ENCODE data around the gene REV1.
"Not testable (repeated sequence)": the region's sequence is repeated elsewhere in the genome, so short reads cannot be mapped to it uniquely, and the experiment has no call there.

The REV1 gene

GRCh38 chr2:99489761-99490622 lies at the start of gene REV1:
REV1 (minus strand) TSS chr2:99490017; CDS start chr2:99464975, 25,042 bp downstream.
- DNase-seq, result peak; percentile 95

- no peak for DNase-seq
Measured at GRCh38 chr2:99537910-99538485, 48.2 kb upstream of the REV1 start.

- DNase-seq, result no peak
Measured at GRCh38 chr2:99524056-99524455, 34.2 kb upstream of the REV1 start.

GRCh38 chr2:99522157-99522556 lies 32.3 kb upstream of the REV1 start:
- no peak for DNase-seq

GRCh38 chr2:99520813-99521212 lies 31.0 kb upstream of the REV1 start:
- DNase-seq, result no peak

GRCh38 chr2:99520195-99520594 lies 30.4 kb upstream of the REV1 start:
- no peak for DNase-seq

GRCh38 chr2:99514357-99514756 lies 24.5 kb upstream of the REV1 start:
- no peak for DNase-seq

GRCh38 chr2:99512181-99512591 lies 22.4 kb upstream of the REV1 start:
- DNase-seq, result no peak

- no peak for DNase-seq
Measured at GRCh38 chr2:99509387-99509786, 19.6 kb upstream of the REV1 start.

- DNase-seq, result no peak
Measured at GRCh38 chr2:99507937-99508818, 18.4 kb upstream of the REV1 start.

- no peak for DNase-seq
Measured at GRCh38 chr2:99504844-99505584, 15.2 kb upstream of the REV1 start.

- not testable (repeated sequence) for DNase-seq
Measured at GRCh38 chr2:99503662-99504416, 14.0 kb upstream of the REV1 start.

GRCh38 chr2:99496021-99496420 lies 6.2 kb upstream of the REV1 start:
- DNase-seq, result no peak

GRCh38 chr2:99495115-99495860 lies 5.5 kb upstream of the REV1 start:
- no peak for DNase-seq

- no peak for DNase-seq
Measured at GRCh38 chr2:99492721-99493120, 2.9 kb upstream of the REV1 start.

- DNase-seq, result no peak
Measured at GRCh38 chr2:99490623-99491461, 1.0 kb upstream of the REV1 start.

GRCh38 chr2:99489063-99489760 lies 605 bp downstream of the REV1 start:
- peak; percentile 64 for DNase-seq

- no peak for DNase-seq
Measured at GRCh38 chr2:99488539-99489062, 1.2 kb downstream of the REV1 start.

- DNase-seq, result no peak
Measured at GRCh38 chr2:99487906-99488305, 1.9 kb downstream of the REV1 start.

All from CD4-positive, alpha-beta T cell treated with Interleukin-17A for 4 hours (primary cell).